Spleen (tissue), 7 donors: ENCODE measurements around the gene ARL17A.
"Not testable (repeated sequence)": the region's sequence is repeated elsewhere in the genome, so short reads cannot be mapped to it uniquely, and the experiment has no call there.

ENCODE experiments used
- CTCF ChIP-seq, 11 experiments: fragments of 200-600 bp in 7 of 11; fragments of 450-650 bp in 4 of 11; sonication (generic) in 4 of 11; IDR thresholded peaks in 8 of 11; conservative IDR thresholded peaks in 3 of 11; 1 replicate in 7 of 11; 2 replicates in 4 of 11; pipeline versions ENCODE4 v1.4.0 to v1.8.0; 2016 to 2021; ENCODE audit warnings: antibody characterized with exemption in 11 of 11, inconsistent platforms in 4 of 11, mild to moderate bottlenecking in 1 of 11
- POLR2A ChIP-seq, 3 donors: fragments of 450-650 bp; IDR thresholded peaks; one replicate each; pipeline ENCODE4 v1.5.1; 2017; ENCODE audit warnings: antibody characterized with exemption in 3 of 3, mild to moderate bottlenecking in 1 of 3
- POLR2AphosphoS5 ChIP-seq, 3 donors: sonication (generic); formaldehyde crosslinking; IDR thresholded peaks; one replicate each; pipeline ENCODE4 v1.5.1; 2017; ENCODE audit warnings: antibody characterized with exemption in 3 of 3
- donor health status: DM: no; HTN: no; CAD: no; lungs with moderate emphysema.
- donor health status: DM: no; HTN: no; CAD: no.
- donor health status: DM: no; HTN: no; CAD: no.

- TF ChIP-seq CTCF (IDR thresholded peaks at IDR 0.05 in 8 of 11, conservative IDR thresholded peaks at IDR 0.05 in 3 of 11); POLR2AphosphoS5 (IDR thresholded peaks at IDR 0.05); POLR2A (IDR thresholded peaks at IDR 0.05): not testable (repeated sequence)
Measured at GRCh38 chr17:46585444-46585843, 6.0 kb upstream of the ARL17A start.
